ENCODE data around the gene MRPL21.

DNA sequence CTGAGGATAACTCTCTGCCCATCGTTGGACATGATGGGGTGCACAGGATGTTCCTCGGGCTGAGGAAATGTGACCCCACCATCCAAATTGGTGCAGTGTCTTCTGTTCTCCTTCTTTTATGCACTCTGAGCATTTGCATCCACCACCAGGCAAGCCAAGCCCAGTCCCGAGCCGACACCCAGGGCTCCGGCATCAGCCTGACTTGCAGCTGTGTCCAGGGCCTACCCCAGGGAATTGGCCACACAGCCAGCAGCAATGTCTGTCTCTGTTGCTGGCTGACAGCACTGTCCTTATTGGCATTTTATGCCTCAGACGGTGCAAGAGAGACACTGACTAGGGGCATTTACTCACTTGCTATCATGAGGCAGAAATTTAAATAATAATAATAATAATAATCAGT lies 36.6 kb downstream of the MRPL21 start:
- TF ChIP-seq, protein P1, sequence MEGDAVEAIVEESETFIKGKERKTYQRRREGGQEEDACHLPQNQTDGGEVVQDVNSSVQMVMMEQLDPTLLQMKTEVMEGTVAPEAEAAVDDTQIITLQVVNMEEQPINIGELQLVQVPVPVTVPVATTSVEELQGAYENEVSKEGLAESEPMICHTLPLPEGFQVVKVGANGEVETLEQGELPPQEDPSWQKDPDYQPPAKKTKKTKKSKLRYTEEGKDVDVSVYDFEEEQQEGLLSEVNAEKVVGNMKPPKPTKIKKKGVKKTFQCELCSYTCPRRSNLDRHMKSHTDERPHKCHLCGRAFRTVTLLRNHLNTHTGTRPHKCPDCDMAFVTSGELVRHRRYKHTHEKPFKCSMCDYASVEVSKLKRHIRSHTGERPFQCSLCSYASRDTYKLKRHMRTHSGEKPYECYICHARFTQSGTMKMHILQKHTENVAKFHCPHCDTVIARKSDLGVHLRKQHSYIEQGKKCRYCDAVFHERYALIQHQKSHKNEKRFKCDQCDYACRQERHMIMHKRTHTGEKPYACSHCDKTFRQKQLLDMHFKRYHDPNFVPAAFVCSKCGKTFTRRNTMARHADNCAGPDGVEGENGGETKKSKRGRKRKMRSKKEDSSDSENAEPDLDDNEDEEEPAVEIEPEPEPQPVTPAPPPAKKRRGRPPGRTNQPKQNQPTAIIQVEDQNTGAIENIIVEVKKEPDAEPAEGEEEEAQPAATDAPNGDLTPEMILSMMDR (CRISPR knock-in tag; IDR thresholded peaks at IDR 0.05): no peak
- no peak for TF ChIP-seq HDAC6 (IDR thresholded peaks at IDR 0.05; ENCODE audit: low read depth, low read length)
- TF ChIP-seq, protein P2, sequence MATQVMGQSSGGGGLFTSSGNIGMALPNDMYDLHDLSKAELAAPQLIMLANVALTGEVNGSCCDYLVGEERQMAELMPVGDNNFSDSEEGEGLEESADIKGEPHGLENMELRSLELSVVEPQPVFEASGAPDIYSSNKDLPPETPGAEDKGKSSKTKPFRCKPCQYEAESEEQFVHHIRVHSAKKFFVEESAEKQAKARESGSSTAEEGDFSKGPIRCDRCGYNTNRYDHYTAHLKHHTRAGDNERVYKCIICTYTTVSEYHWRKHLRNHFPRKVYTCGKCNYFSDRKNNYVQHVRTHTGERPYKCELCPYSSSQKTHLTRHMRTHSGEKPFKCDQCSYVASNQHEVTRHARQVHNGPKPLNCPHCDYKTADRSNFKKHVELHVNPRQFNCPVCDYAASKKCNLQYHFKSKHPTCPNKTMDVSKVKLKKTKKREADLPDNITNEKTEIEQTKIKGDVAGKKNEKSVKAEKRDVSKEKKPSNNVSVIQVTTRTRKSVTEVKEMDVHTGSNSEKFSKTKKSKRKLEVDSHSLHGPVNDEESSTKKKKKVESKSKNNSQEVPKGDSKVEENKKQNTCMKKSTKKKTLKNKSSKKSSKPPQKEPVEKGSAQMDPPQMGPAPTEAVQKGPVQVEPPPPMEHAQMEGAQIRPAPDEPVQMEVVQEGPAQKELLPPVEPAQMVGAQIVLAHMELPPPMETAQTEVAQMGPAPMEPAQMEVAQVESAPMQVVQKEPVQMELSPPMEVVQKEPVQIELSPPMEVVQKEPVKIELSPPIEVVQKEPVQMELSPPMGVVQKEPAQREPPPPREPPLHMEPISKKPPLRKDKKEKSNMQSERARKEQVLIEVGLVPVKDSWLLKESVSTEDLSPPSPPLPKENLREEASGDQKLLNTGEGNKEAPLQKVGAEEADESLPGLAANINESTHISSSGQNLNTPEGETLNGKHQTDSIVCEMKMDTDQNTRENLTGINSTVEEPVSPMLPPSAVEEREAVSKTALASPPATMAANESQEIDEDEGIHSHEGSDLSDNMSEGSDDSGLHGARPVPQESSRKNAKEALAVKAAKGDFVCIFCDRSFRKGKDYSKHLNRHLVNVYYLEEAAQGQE (IDR thresholded peaks at IDR 0.05; ENCODE audit: borderline replicate concordance in 1 of 2, low read depth in 1 of 2, low read length in 2 of 2): no peak
- TF ChIP-seq, protein P3, sequence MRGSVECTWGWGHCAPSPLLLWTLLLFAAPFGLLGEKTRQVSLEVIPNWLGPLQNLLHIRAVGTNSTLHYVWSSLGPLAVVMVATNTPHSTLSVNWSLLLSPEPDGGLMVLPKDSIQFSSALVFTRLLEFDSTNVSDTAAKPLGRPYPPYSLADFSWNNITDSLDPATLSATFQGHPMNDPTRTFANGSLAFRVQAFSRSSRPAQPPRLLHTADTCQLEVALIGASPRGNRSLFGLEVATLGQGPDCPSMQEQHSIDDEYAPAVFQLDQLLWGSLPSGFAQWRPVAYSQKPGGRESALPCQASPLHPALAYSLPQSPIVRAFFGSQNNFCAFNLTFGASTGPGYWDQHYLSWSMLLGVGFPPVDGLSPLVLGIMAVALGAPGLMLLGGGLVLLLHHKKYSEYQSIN (CRISPR knock-in tag; IDR thresholded peaks at IDR 0.05; ENCODE audit: borderline replicate concordance): no peak
- TF ChIP-seq, protein P4, sequence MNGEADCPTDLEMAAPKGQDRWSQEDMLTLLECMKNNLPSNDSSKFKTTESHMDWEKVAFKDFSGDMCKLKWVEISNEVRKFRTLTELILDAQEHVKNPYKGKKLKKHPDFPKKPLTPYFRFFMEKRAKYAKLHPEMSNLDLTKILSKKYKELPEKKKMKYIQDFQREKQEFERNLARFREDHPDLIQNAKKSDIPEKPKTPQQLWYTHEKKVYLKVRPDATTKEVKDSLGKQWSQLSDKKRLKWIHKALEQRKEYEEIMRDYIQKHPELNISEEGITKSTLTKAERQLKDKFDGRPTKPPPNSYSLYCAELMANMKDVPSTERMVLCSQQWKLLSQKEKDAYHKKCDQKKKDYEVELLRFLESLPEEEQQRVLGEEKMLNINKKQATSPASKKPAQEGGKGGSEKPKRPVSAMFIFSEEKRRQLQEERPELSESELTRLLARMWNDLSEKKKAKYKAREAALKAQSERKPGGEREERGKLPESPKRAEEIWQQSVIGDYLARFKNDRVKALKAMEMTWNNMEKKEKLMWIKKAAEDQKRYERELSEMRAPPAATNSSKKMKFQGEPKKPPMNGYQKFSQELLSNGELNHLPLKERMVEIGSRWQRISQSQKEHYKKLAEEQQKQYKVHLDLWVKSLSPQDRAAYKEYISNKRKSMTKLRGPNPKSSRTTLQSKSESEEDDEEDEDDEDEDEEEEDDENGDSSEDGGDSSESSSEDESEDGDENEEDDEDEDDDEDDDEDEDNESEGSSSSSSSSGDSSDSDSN (CRISPR knock-in tag; IDR thresholded peaks at IDR 0.05): no peak
- TF ChIP-seq, protein P5, sequence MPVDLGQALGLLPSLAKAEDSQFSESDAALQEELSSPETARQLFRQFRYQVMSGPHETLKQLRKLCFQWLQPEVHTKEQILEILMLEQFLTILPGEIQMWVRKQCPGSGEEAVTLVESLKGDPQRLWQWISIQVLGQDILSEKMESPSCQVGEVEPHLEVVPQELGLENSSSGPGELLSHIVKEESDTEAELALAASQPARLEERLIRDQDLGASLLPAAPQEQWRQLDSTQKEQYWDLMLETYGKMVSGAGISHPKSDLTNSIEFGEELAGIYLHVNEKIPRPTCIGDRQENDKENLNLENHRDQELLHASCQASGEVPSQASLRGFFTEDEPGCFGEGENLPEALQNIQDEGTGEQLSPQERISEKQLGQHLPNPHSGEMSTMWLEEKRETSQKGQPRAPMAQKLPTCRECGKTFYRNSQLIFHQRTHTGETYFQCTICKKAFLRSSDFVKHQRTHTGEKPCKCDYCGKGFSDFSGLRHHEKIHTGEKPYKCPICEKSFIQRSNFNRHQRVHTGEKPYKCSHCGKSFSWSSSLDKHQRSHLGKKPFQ (CRISPR knock-in tag; IDR thresholded peaks at IDR 0.05; ENCODE audit: insufficient replicate concordance): no peak
- no peak for TF ChIP-seq POLR2AphosphoS5 (IDR thresholded peaks at IDR 0.05; ENCODE audit: low read depth, low read length)

Measured in HepG2 (cell line).